Measurements from ENCODE around the gene KIF25. TPM values are rescaled to one million over a fixed set of nuclear protein-coding genes. Genes with fewer than 3 reads are reported as not detected.

KIF25 gene
- total RNA-seq, 1 experiment from 2014 or later = not detected

GRCh38 chr6:168044521-168045130, 47.2 kb downstream of the KIF25 start:
- no peaks in the 10 kb centered on the region for H3K9me3 ChIP-seq (replicated peaks)
- no peak for DNase-seq (ENCODE audit: low read depth in 1 of 2, low spot score in 2 of 2)
- H3K36me3 ChIP-seq = no peaks in the 10 kb centered on the region

GRCh38 chr6:168045141-168045691, 47.7 kb downstream of the KIF25 start:
- DNase-seq (ENCODE audit: low read depth in 1 of 2, low spot score in 2 of 2) = no peak
- H3K27ac ChIP-seq = no peak overlapping the region
- H3K27me3 ChIP-seq (replicated peaks) = no peaks in the 10 kb centered on the region
- H3K4me3 ChIP-seq = no peak overlapping the region
- H3K9me3 ChIP-seq (replicated peaks) = no peaks in the 10 kb centered on the region
- H3K4me1 ChIP-seq (replicated peaks) = no peaks in the 10 kb centered on the region
- no peaks in the 10 kb centered on the region for H3K36me3 ChIP-seq

More at GRCh38 chr6:168044521-168045130, 47.2 kb downstream of the KIF25 start:
- Histone ChIP-seq H3K4me3 (no peak overlapping the region), H3K4me1 (replicated peaks) (no peaks in the 10 kb centered on the region), H3K27me3 (replicated peaks) (no peaks in the 10 kb centered on the region), H3K27ac (no peak overlapping the region)

GRCh38 chr6:168045706-168046620, 48.5 kb downstream of the KIF25 start:
- H3K4me3 ChIP-seq = no peak overlapping the region
- no peaks in the 10 kb centered on the region for H3K4me1 ChIP-seq (replicated peaks)
- no peak overlapping the region for H3K27ac ChIP-seq
- H3K36me3 ChIP-seq = no peaks in the 10 kb centered on the region
- no peak for DNase-seq (ENCODE audit: low read depth in 1 of 2, low spot score in 2 of 2)
- H3K27me3 ChIP-seq (replicated peaks) = no peaks in the 10 kb centered on the region
- no peaks in the 10 kb centered on the region for H3K9me3 ChIP-seq (replicated peaks)

GRCh38 chr6:168046696-168047095, 49.2 kb downstream of the KIF25 start:
- H3K27me3 ChIP-seq (replicated peaks) = no peaks in the 10 kb centered on the region

GRCh38 chr6:168047841-168048723, 50.6 kb downstream of the KIF25 start:
- no peak for DNase-seq (ENCODE audit: low read depth in 1 of 2, low spot score in 2 of 2)
- H3K36me3 ChIP-seq = no peaks in the 10 kb centered on the region
- H3K9me3 ChIP-seq (replicated peaks) = no peaks in the 10 kb centered on the region
- no peak overlapping the region for H3K27ac ChIP-seq
- H3K4me3 ChIP-seq = no peak overlapping the region
- no peaks in the 10 kb centered on the region for H3K27me3 ChIP-seq (replicated peaks)
- no peaks in the 10 kb centered on the region for H3K4me1 ChIP-seq (replicated peaks)

More at GRCh38 chr6:168046696-168047095, 49.2 kb downstream of the KIF25 start:
- DNase-seq (ENCODE audit: low read depth in 1 of 2, low spot score in 2 of 2) = no peak
- Histone ChIP-seq H3K27ac (no peak overlapping the region), H3K4me1 (replicated peaks) (no peaks in the 10 kb centered on the region), H3K4me3 (no peak overlapping the region), H3K9me3 (replicated peaks) (no peaks in the 10 kb centered on the region), H3K36me3 (no peaks in the 10 kb centered on the region)

- Histone ChIP-seq H3K36me3 (no peaks in the 10 kb centered on the region), H3K4me3 (no peak overlapping the region), H3K4me1 (replicated peaks) (no peaks in the 10 kb centered on the region), H3K9me3 (replicated peaks) (no peaks in the 10 kb centered on the region), H3K27me3 (replicated peaks) (no peaks in the 10 kb centered on the region), H3K27ac (no peak overlapping the region)
- DNase-seq (ENCODE audit: low read depth in 1 of 2, low spot score in 2 of 2) = no peak
Observed at GRCh38 chr6:168048724-168049025, 51.2 kb downstream of the KIF25 start.

- no peaks in the 10 kb centered on the region for H3K4me1 ChIP-seq (replicated peaks)
- H3K36me3 ChIP-seq = no peaks in the 10 kb centered on the region
- H3K9me3 ChIP-seq (replicated peaks) = no peaks in the 10 kb centered on the region
- no peak for DNase-seq (ENCODE audit: low read depth in 1 of 2, low spot score in 2 of 2)
- no peak overlapping the region for H3K27ac ChIP-seq
- no peaks in the 10 kb centered on the region for H3K27me3 ChIP-seq (replicated peaks)
- H3K4me3 ChIP-seq = no peak overlapping the region
Observed at GRCh38 chr6:168049277-168049676, 51.8 kb downstream of the KIF25 start.

GRCh38 chr6:168049706-168050224, 52.3 kb downstream of the KIF25 start:
- Histone ChIP-seq H3K4me1 (replicated peaks) (no peaks in the 10 kb centered on the region), H3K27me3 (replicated peaks) (no peaks in the 10 kb centered on the region), H3K36me3 (no peaks in the 10 kb centered on the region), H3K27ac (no peak overlapping the region), H3K9me3 (replicated peaks) (no peaks in the 10 kb centered on the region), H3K4me3 (no peak overlapping the region)
- no peak for DNase-seq (ENCODE audit: low read depth in 1 of 2, low spot score in 2 of 2)

GRCh38 chr6:168050225-168050880, 52.9 kb downstream of the KIF25 start:
- no peak overlapping the region for H3K4me3 ChIP-seq
- no peak overlapping the region for H3K27ac ChIP-seq
- DNase-seq (ENCODE audit: low read depth in 1 of 2, low spot score in 2 of 2) = no peak
- H3K27me3 ChIP-seq (replicated peaks) = no peaks in the 10 kb centered on the region
- no peaks in the 10 kb centered on the region for H3K9me3 ChIP-seq (replicated peaks)
- H3K36me3 ChIP-seq = no peaks in the 10 kb centered on the region
- no peaks in the 10 kb centered on the region for H3K4me1 ChIP-seq (replicated peaks)

GRCh38 chr6:168050881-168051586, 53.6 kb downstream of the KIF25 start:
- H3K9me3 ChIP-seq (replicated peaks) = no peaks in the 10 kb centered on the region
- no peak for DNase-seq (ENCODE audit: low read depth in 1 of 2, low spot score in 2 of 2)

GRCh38 chr6:168051648-168052047, 54.2 kb downstream of the KIF25 start:
- no peak overlapping the region for H3K27ac ChIP-seq
- no peak for DNase-seq (ENCODE audit: low read depth in 1 of 2, low spot score in 2 of 2)

More at GRCh38 chr6:168050881-168051586, 53.6 kb downstream of the KIF25 start:
- no peak overlapping the region for H3K4me3 ChIP-seq
- H3K4me1 ChIP-seq (replicated peaks) = no peaks in the 10 kb centered on the region
- H3K36me3 ChIP-seq = no peaks in the 10 kb centered on the region
- no peaks in the 10 kb centered on the region for H3K27me3 ChIP-seq (replicated peaks)
- H3K27ac ChIP-seq = no peak overlapping the region

GRCh38 chr6:168052291-168052891, 54.9 kb downstream of the KIF25 start:
- no peak overlapping the region for H3K4me3 ChIP-seq
- no peaks in the 10 kb centered on the region for H3K9me3 ChIP-seq (replicated peaks)
- no peaks in the 10 kb centered on the region for H3K27me3 ChIP-seq (replicated peaks)
- no peaks in the 10 kb centered on the region for H3K36me3 ChIP-seq
- no peak for DNase-seq (ENCODE audit: low read depth in 1 of 2, low spot score in 2 of 2)
- H3K27ac ChIP-seq = no peak overlapping the region
- no peaks in the 10 kb centered on the region for H3K4me1 ChIP-seq (replicated peaks)

More at GRCh38 chr6:168051648-168052047, 54.2 kb downstream of the KIF25 start:
- no peaks in the 10 kb centered on the region for H3K9me3 ChIP-seq (replicated peaks)
- H3K4me3 ChIP-seq = no peak overlapping the region
- no peaks in the 10 kb centered on the region for H3K36me3 ChIP-seq
- H3K27me3 ChIP-seq (replicated peaks) = no peaks in the 10 kb centered on the region
- H3K4me1 ChIP-seq (replicated peaks) = no peaks in the 10 kb centered on the region

All from SJSA1 (cell line).